Panc1 (cell line): ENCODE measurements around the gene GPR21.

ENCODE experiments used
- CTCF ChIP-seq: fragments of 450-650 bp; IDR thresholded peaks from 2 replicates; pipeline ENCODE4 v1.5.1; 2017; ENCODE audit warnings: mild to moderate bottlenecking
- POLR2AphosphoS5 ChIP-seq: IDR thresholded peaks from 2 replicates; pipeline ENCODE4 v1.6.1; 2012; ENCODE audit warnings: mild to moderate bottlenecking, low read depth, low read length, moderate library complexity
- REST ChIP-seq, 2 experiments: IDR thresholded peaks; 2 replicates each; pipeline ENCODE4 v1.6.1; 2011 to 2012; ENCODE audit warnings: low read depth in 2 of 2, control low read depth in 1 of 2, low read length in 1 of 2, mild to moderate bottlenecking in 1 of 2, moderate library complexity in 1 of 2; ENCODE audit not compliant: insufficient read depth in 1 of 2
- SIN3A ChIP-seq: IDR thresholded peaks from 2 replicates; pipeline ENCODE4 v1.6.1; 2012; ENCODE audit warnings: low read depth, mild to moderate bottlenecking, low read length, moderate library complexity, borderline replicate concordance; ENCODE audit not compliant: insufficient read depth

GRCh38 chr9:123058834-123059233, 25.4 kb downstream of the GPR21 start:
- TF ChIP-seq CTCF (no peak), POLR2AphosphoS5 (no peak), REST (IDR thresholded peaks at IDR 0.05; ENCODE audit: insufficient read depth in 1 of 2, low read depth in 2 of 2, low read length in 1 of 2) (no peak), SIN3A (no peak)
